PFSK-1 (cell line): ENCODE measurements around the gene ZNF536.

ENCODE experiments used
- FOXP2 ChIP-seq: optimal IDR thresholded peaks from 2 replicates; pipeline ENCODE3; 2011; ENCODE audit warnings: borderline replicate concordance, control low read depth, inconsistent platforms; ENCODE audit not compliant: insufficient read depth; ENCODE audit errors: extremely low read length, extremely low read depth
- POLR2AphosphoS5 ChIP-seq: IDR thresholded peaks from 2 replicates; pipeline ENCODE4 v1.6.1; 2012; ENCODE audit warnings: low read depth, mild to moderate bottlenecking, control low read depth, low read length, moderate library complexity
- SIN3A ChIP-seq: IDR thresholded peaks from 2 replicates; pipeline ENCODE4 v1.6.1; 2012; ENCODE audit warnings: mild to moderate bottlenecking, low read length, moderate library complexity, borderline replicate concordance; ENCODE audit not compliant: insufficient read depth
- TAF1 ChIP-seq: IDR thresholded peaks from 2 replicates; pipeline ENCODE4 v1.6.1; 2012; ENCODE audit warnings: low read length, control low read depth, borderline replicate concordance; ENCODE audit not compliant: insufficient read depth
- TF ChIP-seq, protein P1 (sequence below), 2 experiments: IDR thresholded peaks; 2 replicates each; pipeline versions ENCODE4 v1.6.1 to v1.8.0; 2011 to 2012; ENCODE audit warnings: low read depth in 2 of 2, low read length in 2 of 2, control low read depth in 1 of 2, inconsistent platforms in 1 of 2, mild to moderate bottlenecking in 1 of 2, moderate library complexity in 1 of 2; ENCODE audit not compliant: insufficient read depth in 1 of 2

The ZNF536 gene

DNA sequence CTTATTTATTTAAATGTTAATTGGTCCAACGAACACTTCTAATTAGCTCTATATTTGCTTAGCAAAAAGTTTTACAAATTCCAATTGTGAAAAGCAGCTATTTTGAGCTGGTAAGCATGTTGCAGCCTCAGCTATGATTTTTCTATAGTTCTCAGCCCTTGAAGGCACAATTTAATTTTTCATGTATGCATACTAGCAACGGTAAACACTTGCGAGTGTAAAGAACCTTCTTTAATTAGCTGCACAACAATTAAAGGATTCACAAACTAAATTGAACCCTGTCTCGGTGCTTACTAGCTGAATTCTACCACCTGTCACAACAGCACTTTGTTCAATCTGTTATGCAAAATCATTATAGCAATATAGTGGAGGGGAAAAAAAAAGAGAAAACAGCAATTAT lies 29.8 kb downstream of the ZNF536 start:
- TF ChIP-seq POLR2AphosphoS5, result no peak
- no peak for TF ChIP-seq SIN3A
- TF ChIP-seq TAF1, result no peak
- TF ChIP-seq, protein P1, sequence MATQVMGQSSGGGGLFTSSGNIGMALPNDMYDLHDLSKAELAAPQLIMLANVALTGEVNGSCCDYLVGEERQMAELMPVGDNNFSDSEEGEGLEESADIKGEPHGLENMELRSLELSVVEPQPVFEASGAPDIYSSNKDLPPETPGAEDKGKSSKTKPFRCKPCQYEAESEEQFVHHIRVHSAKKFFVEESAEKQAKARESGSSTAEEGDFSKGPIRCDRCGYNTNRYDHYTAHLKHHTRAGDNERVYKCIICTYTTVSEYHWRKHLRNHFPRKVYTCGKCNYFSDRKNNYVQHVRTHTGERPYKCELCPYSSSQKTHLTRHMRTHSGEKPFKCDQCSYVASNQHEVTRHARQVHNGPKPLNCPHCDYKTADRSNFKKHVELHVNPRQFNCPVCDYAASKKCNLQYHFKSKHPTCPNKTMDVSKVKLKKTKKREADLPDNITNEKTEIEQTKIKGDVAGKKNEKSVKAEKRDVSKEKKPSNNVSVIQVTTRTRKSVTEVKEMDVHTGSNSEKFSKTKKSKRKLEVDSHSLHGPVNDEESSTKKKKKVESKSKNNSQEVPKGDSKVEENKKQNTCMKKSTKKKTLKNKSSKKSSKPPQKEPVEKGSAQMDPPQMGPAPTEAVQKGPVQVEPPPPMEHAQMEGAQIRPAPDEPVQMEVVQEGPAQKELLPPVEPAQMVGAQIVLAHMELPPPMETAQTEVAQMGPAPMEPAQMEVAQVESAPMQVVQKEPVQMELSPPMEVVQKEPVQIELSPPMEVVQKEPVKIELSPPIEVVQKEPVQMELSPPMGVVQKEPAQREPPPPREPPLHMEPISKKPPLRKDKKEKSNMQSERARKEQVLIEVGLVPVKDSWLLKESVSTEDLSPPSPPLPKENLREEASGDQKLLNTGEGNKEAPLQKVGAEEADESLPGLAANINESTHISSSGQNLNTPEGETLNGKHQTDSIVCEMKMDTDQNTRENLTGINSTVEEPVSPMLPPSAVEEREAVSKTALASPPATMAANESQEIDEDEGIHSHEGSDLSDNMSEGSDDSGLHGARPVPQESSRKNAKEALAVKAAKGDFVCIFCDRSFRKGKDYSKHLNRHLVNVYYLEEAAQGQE (IDR thresholded peaks at IDR 0.05; ENCODE audit: insufficient read depth in 1 of 2, low read depth in 2 of 2, low read length in 2 of 2), result no peak
- no peak for TF ChIP-seq FOXP2

DNA sequence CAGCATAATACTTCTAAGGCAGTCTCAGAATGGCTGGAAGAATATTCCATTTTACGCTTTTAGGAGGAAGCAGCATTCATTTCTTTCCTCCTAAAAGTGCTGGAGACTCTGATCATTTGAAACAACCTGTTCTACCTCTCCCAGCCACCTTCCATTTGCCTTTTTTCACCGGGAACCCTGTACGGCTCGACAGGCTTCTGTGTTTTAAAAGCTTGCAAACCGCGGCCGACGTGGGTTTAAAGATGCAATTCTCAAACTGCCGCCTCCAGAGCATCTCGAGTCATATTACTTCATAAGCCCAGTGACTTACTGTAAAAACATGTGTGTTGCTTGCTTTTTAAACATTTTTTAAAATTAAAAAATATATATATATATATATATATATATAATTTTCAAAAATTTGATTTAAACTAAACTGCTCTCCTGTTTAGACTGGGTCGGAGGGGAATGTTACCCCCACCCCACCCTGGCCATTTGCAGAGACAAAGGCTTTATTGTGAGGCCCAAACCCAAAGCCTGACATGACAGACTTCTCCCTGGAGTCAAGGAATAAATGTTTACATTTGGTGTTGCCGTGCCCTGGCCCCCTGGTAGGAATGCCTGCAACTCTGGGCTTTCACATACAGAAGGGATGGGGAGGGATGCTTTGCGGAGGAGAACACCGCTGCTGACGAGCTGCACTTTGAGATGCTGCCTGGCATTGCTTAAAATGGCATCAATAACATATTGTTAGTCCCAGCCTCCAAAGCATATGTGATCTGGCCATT lies 30.4 kb downstream of the ZNF536 start:
- TF ChIP-seq FOXP2, result no peak
- no peak for TF ChIP-seq SIN3A
- no peak for TF ChIP-seq POLR2AphosphoS5
- TF ChIP-seq, protein P1 (IDR thresholded peaks at IDR 0.05; ENCODE audit: insufficient read depth in 1 of 2, low read depth in 2 of 2, low read length in 2 of 2), result no peak
- no peak for TF ChIP-seq TAF1

DNA sequence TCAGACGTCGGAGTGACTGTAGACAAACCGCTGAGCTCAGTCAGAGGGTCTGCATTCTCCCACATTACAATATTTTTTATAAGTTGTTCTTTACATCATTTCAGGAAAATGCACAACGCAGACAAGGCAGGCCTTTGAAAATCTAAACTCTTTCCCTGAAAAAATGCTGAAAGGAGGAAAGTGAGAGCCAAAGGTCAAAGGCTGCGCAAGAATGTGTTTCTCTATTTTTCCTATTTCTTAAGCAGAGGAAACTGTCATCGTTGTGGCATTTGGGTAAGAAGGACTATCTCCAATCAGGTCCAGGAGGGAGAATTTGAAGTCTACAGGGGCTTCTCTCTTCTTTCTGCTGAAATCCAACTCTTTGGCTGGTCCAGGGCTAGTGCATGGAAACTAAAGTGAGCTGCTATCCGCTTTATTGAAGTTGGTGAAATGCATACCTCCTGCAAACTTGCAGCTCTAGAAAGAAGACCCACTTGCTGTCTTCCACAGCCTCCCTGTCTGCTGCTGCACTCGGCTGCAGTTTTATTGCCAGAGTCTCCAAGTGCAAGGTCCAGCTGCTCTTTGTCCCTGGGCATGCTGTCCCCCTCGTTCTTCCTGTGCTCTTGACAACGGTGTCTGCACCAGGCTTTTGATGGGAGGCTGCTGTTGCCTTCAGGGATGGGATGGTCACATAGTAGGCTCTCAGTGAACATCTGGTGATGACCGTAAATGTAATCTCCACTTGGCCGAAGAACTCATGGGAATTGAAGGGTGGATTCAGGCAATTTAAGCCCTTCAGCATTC lies 31.2 kb downstream of the ZNF536 start:
- TF ChIP-seq FOXP2 (no peak), POLR2AphosphoS5 (no peak), SIN3A (no peak), TAF1 (no peak)
- TF ChIP-seq, protein P1 (IDR thresholded peaks at IDR 0.05; ENCODE audit: insufficient read depth in 1 of 2, low read depth in 2 of 2, low read length in 2 of 2), result no peak

DNA sequence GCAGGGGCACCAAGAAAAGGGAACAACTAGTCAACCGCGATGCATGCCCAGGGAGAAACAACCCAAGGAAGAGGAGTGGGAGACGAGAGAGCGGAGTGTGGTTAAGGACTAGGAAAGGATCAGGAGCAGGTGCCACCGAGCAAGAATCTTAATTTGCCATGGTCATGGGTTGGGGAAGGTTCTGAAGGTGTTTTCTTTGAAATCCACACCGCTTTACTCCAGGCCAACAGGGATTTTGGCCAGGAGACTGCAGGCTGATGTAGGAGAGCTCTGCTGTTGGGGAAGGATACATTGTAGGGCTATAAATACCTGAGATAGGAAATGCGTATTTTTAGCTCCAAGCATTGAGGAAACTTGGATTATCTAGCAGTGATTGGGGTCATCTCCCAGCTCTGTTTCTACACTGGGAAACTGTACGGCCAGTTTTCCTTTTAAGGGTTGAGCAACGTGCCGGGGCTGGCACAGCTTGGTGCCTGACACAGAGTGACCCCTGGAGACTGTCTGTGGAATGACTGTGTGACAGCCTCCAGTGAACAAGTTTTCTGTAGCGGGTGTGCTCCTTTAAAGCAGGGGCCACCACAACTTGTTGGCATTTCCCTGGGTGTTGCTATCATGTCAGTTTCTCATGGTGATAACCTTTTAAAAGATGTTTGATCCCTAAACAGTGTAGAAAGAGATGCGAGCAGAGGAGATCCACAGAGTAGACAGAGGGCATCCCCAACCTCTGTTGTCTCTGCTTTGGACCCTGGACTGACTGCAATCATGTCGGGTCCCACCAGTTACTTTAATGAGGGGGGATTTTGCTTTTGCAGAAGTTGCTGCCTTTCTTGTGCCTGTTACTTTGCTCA lies 34.3 kb downstream of the ZNF536 start:
- TF ChIP-seq, protein P1 (IDR thresholded peaks at IDR 0.05; ENCODE audit: insufficient read depth in 1 of 2, low read depth in 2 of 2, low read length in 2 of 2), result no peak
- TF ChIP-seq TAF1 (no peak), FOXP2 (no peak), SIN3A (no peak), POLR2AphosphoS5 (no peak)
